H1 (cell line): ENCODE measurements around the gene SPOCK3. TPM values are rescaled to one million over a fixed set of nuclear protein-coding genes. Genes with fewer than 3 reads are reported as not detected.

Experiments
- CHD1 ChIP-seq: IDR thresholded peaks from 2 replicates; pipeline ENCODE4 v1.6.1; 2012; ENCODE audit warnings: low read depth, low read length, improper control_type of control experiment
- CHD7 ChIP-seq: fragments of 300-600 bp; sonication (generic); IDR thresholded peaks from 2 replicates; pipeline ENCODE4 v1.7.1; 2012; ENCODE audit warnings: low read length, moderate library complexity, mild to moderate bottlenecking, inconsistent platforms; ENCODE audit not compliant: insufficient replicate concordance
- POLR2A ChIP-seq, 2 experiments: IDR thresholded peaks; 1 replicate in 1 of 2; 2 replicates in 1 of 2; pipeline ENCODE4 v1.6.1; 2011; ENCODE audit warnings: low read depth in 2 of 2, low read length in 2 of 2, mild to moderate bottlenecking in 2 of 2; ENCODE audit errors: control extremely low read depth in 1 of 2
- TAF1 ChIP-seq: IDR thresholded peaks from 2 replicates; pipeline ENCODE4 v1.6.1; 2011; ENCODE audit warnings: mild to moderate bottlenecking, low read depth, low read length
- TAF7 ChIP-seq: optimal IDR thresholded peaks from 2 replicates; pipeline ENCODE3; 2011; ENCODE audit warnings: low read depth, mild to moderate bottlenecking, inconsistent platforms, low read length, moderate library complexity, borderline replicate concordance
- polyA plus RNA-seq, 7 experiments: library from polyadenylated mRNA; depleted of rRNA in 3 of 7; stranded (reverse) in 5 of 7; unstranded in 2 of 7; fragments of >200 nt in 5 of 7; fragments of 200-250 nt in 2 of 7; gene quantifications; 1 replicate in 5 of 7; 2 replicates in 1 of 7; 4 replicates in 1 of 7; pipeline versions ENCODE4 v1.2.1 to v1.2.3, GENCODE V29; 2011 to 2013; ENCODE audit warnings: missing spikeins in 2 of 7, mixed read lengths in 2 of 7
- total RNA-seq: library from RNA; stranded (reverse); fragmentation: NEBNext Ultra II Directional; extraction: Animal tissue kit (Norgen Biotek cat#: 25700); gene quantifications from 2 replicates; pipeline ENCODE4 v1.2.1, GENCODE V29; 2021

The SPOCK3 gene
- total and polyA plus RNA-seq, 2 of the 8 experiments (the other 6 are each of a cell fraction or from before 2014, with no cell fraction given), result 0.14 to 0.60 TPM

GRCh38 chr4:166798126-166798525 is 436.2 kb downstream of the SPOCK3 start (continued):
- TF ChIP-seq CHD7, result no peak
- no peak for TF ChIP-seq POLR2A (IDR thresholded peaks at IDR 0.05; ENCODE audit: control extremely low read depth in 1 of 2, low read depth in 2 of 2, low read length in 2 of 2)
- TF ChIP-seq CHD1, result no peak
- TF ChIP-seq TAF1, result no peak
- TF ChIP-seq TAF7, result no peak
- TF ChIP-seq, all 59 proteins: peak for 0
